A673 (cell line): ENCODE results near the gene TMTC4. TPM values are rescaled to one million over a fixed set of nuclear protein-coding genes. Genes with fewer than 3 reads are reported as not detected.

Experiments
- BruUV-seq: library from RNA; stranded (reverse); fragments of 400-500 nt; replicated peaks from 2 replicates; lab custom pipeline; 2021; lab: Mats Ljungman, UMichigan
- CTCF ChIA-PET: fragments of 300-600 bp; sonication (Branson Sonifier 250); formaldehyde crosslinking; loops from one replicate; lab custom pipeline; 2022; ENCODE audit warnings: antibody characterized with exemption; lab: Charles Lee
- POLR2A ChIA-PET: fragments of 300-600 bp; sonication (Branson Sonifier 250); formaldehyde crosslinking; loops from one replicate; lab custom pipeline; 2022; ENCODE audit warnings: antibody characterized with exemption; ENCODE audit not compliant: low non-redundant PET; lab: Charles Lee
- DNase-seq: peaks from one replicate; pipeline ENCODE4 v3.0.0-alpha.2; 2015; ENCODE audit warnings: low spot score
- H3K27ac ChIP-seq: fragments of 200-600 bp; sonication (generic); 2 replicates; pipeline ENCODE4 v1.5.1; 2016; ENCODE audit warnings: mixed run types, low read depth, mild to moderate bottlenecking, mixed read lengths, antibody characterized with exemption, low read length; ENCODE audit not compliant: poor library complexity, severe bottlenecking
- H3K27me3 ChIP-seq: fragments of 200-600 bp; sonication (generic); replicated peaks from 2 replicates; pipeline ENCODE4 v1.6.1; 2017; ENCODE audit warnings: mixed run types, low read depth, mild to moderate bottlenecking, mixed read lengths, antibody characterized with exemption, low read length; ENCODE audit not compliant: insufficient read depth, poor library complexity
- H3K36me3 ChIP-seq: fragments of 200-600 bp; sonication (generic); 2 replicates; pipeline ENCODE4 v1.6.1; 2016; ENCODE audit warnings: mixed run types, mild to moderate bottlenecking, mixed read lengths, antibody characterized with exemption, low read length; ENCODE audit not compliant: insufficient read depth, poor library complexity, severe bottlenecking
- H3K4me1 ChIP-seq: fragments of 200-600 bp; sonication (generic); 2 replicates; pipeline ENCODE4 v1.6.1; 2017; ENCODE audit warnings: mixed run types, mild to moderate bottlenecking, mixed read lengths, antibody characterized with exemption, low read length; ENCODE audit not compliant: insufficient read depth, poor library complexity, severe bottlenecking
- H3K4me3 ChIP-seq: fragments of 200-600 bp; sonication (generic); 2 replicates; pipeline ENCODE4 v1.5.1; 2016; ENCODE audit warnings: low read depth, mixed run types, mild to moderate bottlenecking, mixed read lengths, low read length; ENCODE audit not compliant: poor library complexity, severe bottlenecking
- H3K9me3 ChIP-seq: fragments of 200-600 bp; sonication (generic); 2 replicates; pipeline ENCODE4 v1.6.1; 2016; ENCODE audit warnings: mixed run types, low read depth, mild to moderate bottlenecking, mixed read lengths, antibody characterized with exemption, low read length; ENCODE audit not compliant: poor library complexity, severe bottlenecking
- EZH2 ChIP-seq: fragments of 200-600 bp; sonication (generic); IDR thresholded peaks from 2 replicates; pipeline ENCODE4 v1.6.1; 2017; ENCODE audit warnings: borderline replicate concordance, low read depth, mild to moderate bottlenecking, mixed read lengths, antibody characterized with exemption, low read length; ENCODE audit not compliant: poor library complexity, severe bottlenecking
- intact Hi-C: fragments of 100-400 bp; cut with micrococcal nuclease; formaldehyde crosslinking; loops from one replicate; pipeline ENCODE4 v1.10.0; 2022; ENCODE audit not compliant: unreplicated experiment
- total RNA-seq: library from RNA; stranded (reverse); gene quantifications from 2 replicates; pipeline ENCODE4 v1.2.3, GENCODE V29; 2021
- TF ChIP-seq, protein P1 (sequence below): fragments of 300-800, 200-600 bp; sonication (generic); conservative IDR thresholded peaks from 2 replicates; pipeline ENCODE4 v1.5.1; 2017; ENCODE audit warnings: low read depth, mild to moderate bottlenecking, antibody characterized with exemption, low read length, moderate library complexity, mixed read lengths

Gene TMTC4
- total RNA-seq, 1 experiment from 2014 or later, result 21.3 TPM

DNA sequence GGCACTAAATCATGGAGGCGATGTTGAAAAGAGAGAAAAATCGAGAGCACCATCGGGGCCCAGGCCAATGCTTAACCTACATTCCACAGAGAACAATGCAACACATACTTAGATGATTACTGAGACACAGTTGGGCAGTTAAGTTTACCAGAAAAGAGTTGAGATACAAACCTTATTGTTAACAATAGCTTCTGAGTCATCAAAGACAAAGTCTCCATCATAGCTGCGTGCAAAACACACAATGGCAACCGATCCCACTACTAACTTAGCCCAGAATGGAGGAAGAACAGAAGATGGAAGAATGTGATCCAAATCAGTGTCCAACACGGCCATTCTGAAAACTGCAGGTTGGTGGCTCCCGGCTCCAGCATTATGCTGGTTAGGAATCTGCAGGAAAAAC lies 6.2 kb downstream of the TMTC4 start:
- Histone ChIP-seq H3K9me3 (no peaks in the 10 kb centered on the region), H3K4me3 (no peak overlapping the region), H3K27me3 (no peaks in the 10 kb centered on the region), H3K27ac (no peak overlapping the region), H3K4me1 (peaks cover 19% of the 10 kb centered on the region), H3K36me3 (peaks cover 44% of the 10 kb centered on the region)
- no TSS peak for BruUV-seq
- CTCF ChIA-PET, result no interaction called here
- intact Hi-C loops, result no loop called here
- POLR2A ChIA-PET, result no interaction called here
- no peak for TF ChIP-seq EZH2
- DNase-seq, result no peak

DNA sequence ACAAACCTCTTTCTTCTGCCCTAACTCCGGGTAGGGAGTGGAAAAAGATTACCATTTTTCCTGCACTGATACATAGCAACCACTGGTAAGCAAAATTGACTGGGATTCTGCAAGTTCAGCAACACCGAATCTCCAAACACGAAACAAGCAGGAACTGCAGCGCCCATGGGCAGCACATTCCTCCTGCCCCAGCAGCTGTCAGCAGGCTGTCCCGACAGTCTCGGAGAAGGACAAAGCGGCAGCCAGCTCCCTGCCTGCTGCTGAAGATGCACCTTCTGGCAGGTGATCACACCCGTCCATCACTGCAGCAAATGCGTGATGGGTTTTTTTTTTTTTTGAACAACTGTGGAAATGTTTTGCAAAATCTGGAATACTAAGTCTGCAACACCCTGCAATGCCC lies 6.7 kb downstream of the TMTC4 start:
- peaks cover 46% of the 10 kb centered on the region for H3K36me3 ChIP-seq
- POLR2A ChIA-PET, result no interaction called here

DNA sequence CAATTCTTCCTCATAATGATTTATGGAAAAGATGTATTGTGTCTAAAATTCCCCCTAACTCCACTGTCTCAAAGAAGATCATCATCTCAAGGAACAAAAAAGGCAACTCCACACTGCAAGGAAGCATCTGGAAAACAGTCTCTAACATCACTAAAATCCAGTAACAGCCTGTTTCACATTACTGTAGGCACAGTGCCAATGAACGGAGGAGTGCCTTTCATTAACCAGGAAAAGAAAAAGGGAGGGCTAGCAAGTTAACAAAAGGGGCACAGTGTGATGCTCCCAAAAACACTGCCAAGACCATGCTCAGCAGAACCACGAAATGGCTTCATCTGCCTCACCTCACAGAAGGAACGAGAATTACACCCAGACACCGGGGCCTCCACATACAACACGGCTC lies 8.5 kb downstream of the TMTC4 start:
- DNase-seq, result peak; percentile 80
- peaks cover 13% of the 10 kb centered on the region for H3K4me1 ChIP-seq
- H3K9me3 ChIP-seq, result no peaks in the 10 kb centered on the region
- TF ChIP-seq EZH2, result no peak
- TF ChIP-seq, protein P1, sequence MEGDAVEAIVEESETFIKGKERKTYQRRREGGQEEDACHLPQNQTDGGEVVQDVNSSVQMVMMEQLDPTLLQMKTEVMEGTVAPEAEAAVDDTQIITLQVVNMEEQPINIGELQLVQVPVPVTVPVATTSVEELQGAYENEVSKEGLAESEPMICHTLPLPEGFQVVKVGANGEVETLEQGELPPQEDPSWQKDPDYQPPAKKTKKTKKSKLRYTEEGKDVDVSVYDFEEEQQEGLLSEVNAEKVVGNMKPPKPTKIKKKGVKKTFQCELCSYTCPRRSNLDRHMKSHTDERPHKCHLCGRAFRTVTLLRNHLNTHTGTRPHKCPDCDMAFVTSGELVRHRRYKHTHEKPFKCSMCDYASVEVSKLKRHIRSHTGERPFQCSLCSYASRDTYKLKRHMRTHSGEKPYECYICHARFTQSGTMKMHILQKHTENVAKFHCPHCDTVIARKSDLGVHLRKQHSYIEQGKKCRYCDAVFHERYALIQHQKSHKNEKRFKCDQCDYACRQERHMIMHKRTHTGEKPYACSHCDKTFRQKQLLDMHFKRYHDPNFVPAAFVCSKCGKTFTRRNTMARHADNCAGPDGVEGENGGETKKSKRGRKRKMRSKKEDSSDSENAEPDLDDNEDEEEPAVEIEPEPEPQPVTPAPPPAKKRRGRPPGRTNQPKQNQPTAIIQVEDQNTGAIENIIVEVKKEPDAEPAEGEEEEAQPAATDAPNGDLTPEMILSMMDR, result no peak
- H3K27me3 ChIP-seq, result no peaks in the 10 kb centered on the region
- ChIA-PET POLR2A (no interaction called here), CTCF (no interaction called here)
- intact Hi-C loops, result no loop called here
- peaks cover 55% of the 10 kb centered on the region for H3K36me3 ChIP-seq
- no peak overlapping the region for H3K4me3 ChIP-seq
- BruUV-seq, result no TSS peak
- H3K27ac ChIP-seq, result peak overlapping the region; percentile 34

More for the DNA sequence above, 6.7 kb downstream of the TMTC4 start:
- no peaks in the 10 kb centered on the region for H3K27me3 ChIP-seq
- BruUV-seq, result no TSS peak
- CTCF ChIA-PET, result no interaction called here
- H3K9me3 ChIP-seq, result no peaks in the 10 kb centered on the region
- no peak for TF ChIP-seq EZH2
- TF ChIP-seq, protein P1, result no peak
- DNase-seq, result no peak
- no peak overlapping the region for H3K4me3 ChIP-seq
- no peak overlapping the region for H3K27ac ChIP-seq
- peaks cover 19% of the 10 kb centered on the region for H3K4me1 ChIP-seq
- intact Hi-C loops, result no loop called here

DNA sequence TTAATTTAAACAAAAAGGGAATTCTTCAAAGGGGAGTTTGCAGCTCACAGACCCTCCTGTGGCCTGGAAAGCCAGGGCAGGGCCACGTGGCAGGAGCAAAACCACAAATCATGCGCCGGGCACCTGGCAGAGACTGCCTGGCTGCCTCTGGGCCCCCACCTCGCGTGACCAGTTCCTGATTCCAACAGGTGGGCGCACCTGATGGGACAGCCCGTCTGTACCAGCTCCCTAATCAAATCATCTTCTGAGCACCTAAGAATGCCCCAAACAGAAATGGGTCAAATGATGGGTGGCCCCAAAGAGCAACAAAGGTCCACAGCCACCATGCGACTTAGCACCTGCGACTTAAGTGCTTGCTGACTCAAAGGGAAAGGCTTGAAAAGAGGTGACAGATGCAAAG lies 9.2 kb downstream of the TMTC4 start:
- BruUV-seq, result no TSS peak
- POLR2A ChIA-PET, result no interaction called here
- CTCF ChIA-PET, result no interaction called here

More for the DNA sequence above, 9.2 kb downstream of the TMTC4 start:
- DNase-seq, result no peak
- no peaks in the 10 kb centered on the region for H3K9me3 ChIP-seq
- no peak for TF ChIP-seq EZH2
- TF ChIP-seq, protein P1, result no peak
- intact Hi-C loops, result no loop called here
- peaks cover 13% of the 10 kb centered on the region for H3K4me1 ChIP-seq
- no peak overlapping the region for H3K4me3 ChIP-seq
- H3K36me3 ChIP-seq, result peaks cover 60% of the 10 kb centered on the region
- no peaks in the 10 kb centered on the region for H3K27me3 ChIP-seq
- H3K27ac ChIP-seq, result no peak overlapping the region
